ENCODE measurements around the gene INIP. TPM values are rescaled to one million over a fixed set of nuclear protein-coding genes. Genes with fewer than 3 reads are reported as not detected.

The INIP gene
- total RNA-seq, 1 experiment from 2014 or later: 24.5 TPM

- H4K91ac ChIP-seq (ENCODE audit: insufficient read length, low read depth, low read length): no peak overlapping the region
- Mint-ChIP-seq H3K4me3 (no peak overlapping the region), H3K36me3 (ENCODE audit: insufficient read depth in 1 of 3, low read depth in 3 of 3) (peaks cover 0 to 7% (median 0%) of the 10 kb centered on the region in 3 experiments; a peak in 3 of 7 replicates), H3K27ac (peak overlapping the region in 1 of 3 experiments; percentile 23; a peak in 2 of 7 replicates), H3K9me3 (peaks cover 6 to 8% of the 10 kb centered on the region in 2 experiments; a peak in 4 of 5 replicates), H3K4me1 (peaks cover 15 to 16% of the 10 kb centered on the region in 2 experiments), H3K27me3 (ENCODE audit: low read depth) (no peaks in the 10 kb centered on the region)
- no peak overlapping the region for H3K23ac ChIP-seq (ENCODE audit: insufficient read length, low read depth, low read length)
- 0 out of 2 replicates have a peak, but pooled peaks cover 2% of the 10 kb centered on the region for H3K79me2 ChIP-seq (ENCODE audit: insufficient read depth, low read length)
- H2BK5ac ChIP-seq (ENCODE audit: insufficient read length, low read length): no peak overlapping the region
- H3K4me2 ChIP-seq (ENCODE audit: insufficient read depth, insufficient read length, low read length): no peak overlapping the region
- H2AFZ ChIP-seq (ENCODE audit: low read length): no peak overlapping the region
- H3K18ac ChIP-seq (ENCODE audit: insufficient read length, low read depth, low read length): no peak overlapping the region
- no peaks in the 10 kb centered on the region; the same call in 1 of the 2 replicates for H3K4me1 ChIP-seq (ENCODE audit: insufficient read depth, low read length)
- H2BK15ac ChIP-seq (ENCODE audit: low read depth, low read length): no peak overlapping the region
- no peak overlapping the region for H4K5ac ChIP-seq (ENCODE audit: insufficient read length, low read depth, low read length)
- H3K9me3 ChIP-seq (ENCODE audit: control insufficient read depth, low read depth, low read length): no peaks in the 10 kb centered on the region
- WGBS (ENCODE audit: extremely low coverage, insufficient read length, low lambda C conversion rate): no CpG with 5 or more reads among the region's 12 CpGs
- no peak overlapping the region for H2BK12ac ChIP-seq (ENCODE audit: insufficient read length, low read depth, low read length)
- TF ChIP-seq, protein P1, sequence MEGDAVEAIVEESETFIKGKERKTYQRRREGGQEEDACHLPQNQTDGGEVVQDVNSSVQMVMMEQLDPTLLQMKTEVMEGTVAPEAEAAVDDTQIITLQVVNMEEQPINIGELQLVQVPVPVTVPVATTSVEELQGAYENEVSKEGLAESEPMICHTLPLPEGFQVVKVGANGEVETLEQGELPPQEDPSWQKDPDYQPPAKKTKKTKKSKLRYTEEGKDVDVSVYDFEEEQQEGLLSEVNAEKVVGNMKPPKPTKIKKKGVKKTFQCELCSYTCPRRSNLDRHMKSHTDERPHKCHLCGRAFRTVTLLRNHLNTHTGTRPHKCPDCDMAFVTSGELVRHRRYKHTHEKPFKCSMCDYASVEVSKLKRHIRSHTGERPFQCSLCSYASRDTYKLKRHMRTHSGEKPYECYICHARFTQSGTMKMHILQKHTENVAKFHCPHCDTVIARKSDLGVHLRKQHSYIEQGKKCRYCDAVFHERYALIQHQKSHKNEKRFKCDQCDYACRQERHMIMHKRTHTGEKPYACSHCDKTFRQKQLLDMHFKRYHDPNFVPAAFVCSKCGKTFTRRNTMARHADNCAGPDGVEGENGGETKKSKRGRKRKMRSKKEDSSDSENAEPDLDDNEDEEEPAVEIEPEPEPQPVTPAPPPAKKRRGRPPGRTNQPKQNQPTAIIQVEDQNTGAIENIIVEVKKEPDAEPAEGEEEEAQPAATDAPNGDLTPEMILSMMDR (conservative IDR thresholded peaks at IDR 0.05): no peak
- no peak overlapping the region for H3K9ac ChIP-seq (ENCODE audit: extremely low read depth, insufficient read length, low read length)
- no peak overlapping the region for H3K4ac ChIP-seq (ENCODE audit: low read depth, low read length)
- H4K8ac ChIP-seq (replicated peaks; ENCODE audit: insufficient read length, low read depth, low read length): no peak overlapping the region
- no peak overlapping the region for H2BK120ac ChIP-seq (ENCODE audit: low read depth, low read length, poor library complexity, severe bottlenecking)
- no peak for DNase-seq
- H3K27ac ChIP-seq (ENCODE audit: insufficient read length, low read depth, low read length): no peak overlapping the region
- no peak overlapping the region for H3K14ac ChIP-seq (ENCODE audit: insufficient read depth, low read length)
- no peak overlapping the region for H3K56ac ChIP-seq (ENCODE audit: insufficient read length, low read depth, low read length)
- H4K20me1 ChIP-seq (ENCODE audit: control insufficient read depth, insufficient read depth, insufficient read length): no peaks in the 10 kb centered on the region
- H3K27me3 ChIP-seq (ENCODE audit: insufficient read depth, low read length): no peaks in the 10 kb centered on the region
- H3K79me1 ChIP-seq (ENCODE audit: insufficient read depth, low read depth, low read length, poor library complexity, severe bottlenecking): no peaks in the 10 kb centered on the region
- no peak overlapping the region for H3T11ph ChIP-seq (ENCODE audit: low read length)
- no peak overlapping the region for H2BK20ac ChIP-seq (ENCODE audit: low read depth, low read length, poor library complexity, severe bottlenecking)
- no peak overlapping the region for H2AK5ac ChIP-seq (ENCODE audit: insufficient read length, low read length)
- no peaks in the 10 kb centered on the region for H3K23me2 ChIP-seq (ENCODE audit: insufficient read length, low read depth, low read length, poor library complexity, severe bottlenecking)
These were observed 44.2 kb upstream of the INIP start for GRCh38 chr9:112761912-112762655.

All from H9 (cell line).